Ishikawa (cell line): ENCODE results near the gene SLC6A19.

Source experiments
- CEBPB ChIP-seq: IDR thresholded peaks from 2 replicates; pipeline ENCODE4 v1.6.1; 2012
- EGR1 ChIP-seq: IDR thresholded peaks from 2 replicates; pipeline ENCODE4 v1.6.1; 2012
- EP300 ChIP-seq: IDR thresholded peaks from 2 replicates; pipeline ENCODE4 v1.6.1; 2012; ENCODE audit warnings: borderline replicate concordance
- FOXM1 ChIP-seq: IDR thresholded peaks from 2 replicates; pipeline ENCODE4 v1.6.1; 2012; ENCODE audit warnings: low read depth, borderline replicate concordance
- RAD21 ChIP-seq: IDR thresholded peaks from 2 replicates; pipeline ENCODE4 v1.6.1; 2012; ENCODE audit warnings: low read depth
- REST ChIP-seq: IDR thresholded peaks from 2 replicates; pipeline ENCODE4 v1.6.1; 2012; ENCODE audit warnings: low read depth, mild to moderate bottlenecking
- TAF1 ChIP-seq: IDR thresholded peaks from 2 replicates; pipeline ENCODE4 v1.6.1; 2012; ENCODE audit warnings: low read depth, mild to moderate bottlenecking
- TEAD4 ChIP-seq: IDR thresholded peaks from 2 replicates; pipeline ENCODE4 v1.6.1; 2012
- YY1 ChIP-seq: IDR thresholded peaks from 2 replicates; pipeline ENCODE4 v1.6.1; 2012; ENCODE audit warnings: low read depth
- ZBTB7A ChIP-seq: IDR thresholded peaks from 2 replicates; pipeline ENCODE4 v1.6.1; 2012; ENCODE audit warnings: low read depth

- TF ChIP-seq TAF1 (no peak), YY1 (no peak), EGR1 (no peak), CEBPB (no peak), RAD21 (no peak), EP300 (no peak), REST (no peak), ZBTB7A (no peak), TEAD4 (no peak), FOXM1 (no peak)
Measured at GRCh38 chr5:1213508-1214162, 12.2 kb downstream of the SLC6A19 start.
